NK-92 (cell line): ENCODE results near the gene MARS1.
"Not testable (repeated sequence)": the region's sequence is repeated elsewhere in the genome, so short reads cannot be mapped to it uniquely, and the experiment has no call there.

Experiments
- DNase-seq: peaks from one replicate; lab custom pipeline; 2025; ENCODE audit not compliant: unreplicated experiment; lab: John Stamatoyannopoulos, UW

Gene MARS1

GRCh38 chr12:57487597-57488401 is at the start of gene MARS1:
TSS of gene MARS1 (plus strand) at chr12:57488068. CDS start at chr12:57488091, 23 bp downstream.
- peak; percentile 43 for DNase-seq

GRCh38 chr12:57438400-57438799 is 49.5 kb upstream of the MARS1 start:
- DNase-seq = no peak

- no peak for DNase-seq
These were observed 48.1 kb upstream of the MARS1 start for GRCh38 chr12:57439762-57440266.

DNA sequence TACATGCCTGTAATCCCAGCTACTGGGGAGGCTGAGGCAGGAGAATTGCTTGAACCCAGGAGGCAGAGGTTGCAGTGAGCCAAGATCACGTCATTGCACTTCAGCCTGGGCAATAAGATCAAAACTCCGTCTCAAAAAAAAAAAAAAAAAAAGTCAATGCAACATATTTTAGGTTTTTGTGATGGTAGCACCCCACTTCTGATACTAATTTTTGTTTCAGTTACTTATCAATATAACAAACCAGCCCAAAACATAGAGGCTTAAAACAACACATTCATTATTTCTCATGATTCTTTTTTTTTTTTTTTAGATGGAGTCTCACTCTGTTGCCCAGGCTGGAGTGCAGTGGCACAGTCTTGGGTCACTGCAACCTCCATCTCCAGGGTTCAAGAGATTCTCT is 46.5 kb upstream of the MARS1 start:
- DNase-seq = not testable (repeated sequence)

DNA sequence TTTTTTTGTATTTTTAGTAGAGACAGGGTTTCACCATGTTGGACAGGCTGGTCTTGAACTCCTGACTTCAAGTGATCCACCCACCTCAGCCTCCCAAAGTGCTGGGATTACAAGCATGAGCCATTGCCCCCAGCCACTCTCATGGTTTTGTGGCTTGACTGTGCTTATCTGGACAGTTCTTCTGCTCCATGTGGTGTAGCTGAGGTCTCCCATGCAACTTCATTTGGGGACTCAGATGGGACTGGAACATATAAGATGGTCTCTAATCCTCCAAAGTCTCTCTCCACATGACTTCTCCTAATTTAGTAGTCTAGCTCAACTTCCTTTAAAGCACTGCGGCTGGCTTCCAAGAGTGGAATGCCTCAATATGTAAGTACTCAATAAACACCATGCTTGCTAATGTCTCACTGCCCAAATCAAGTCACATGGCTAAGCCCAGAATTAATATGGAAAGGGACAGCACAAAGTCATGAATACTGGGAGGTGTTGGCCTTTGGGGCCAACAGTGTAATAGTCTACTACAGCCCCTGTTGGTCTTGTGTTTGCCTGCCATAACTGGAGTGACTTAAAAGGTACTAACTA is 45.9 kb upstream of the MARS1 start:
- no peak for DNase-seq

GRCh38 chr12:57444337-57444736 is 43.5 kb upstream of the MARS1 start:
- not testable (repeated sequence) for DNase-seq

- DNase-seq = no peak
These were observed 43.1 kb upstream of the MARS1 start for GRCh38 chr12:57444744-57445143.

DNA sequence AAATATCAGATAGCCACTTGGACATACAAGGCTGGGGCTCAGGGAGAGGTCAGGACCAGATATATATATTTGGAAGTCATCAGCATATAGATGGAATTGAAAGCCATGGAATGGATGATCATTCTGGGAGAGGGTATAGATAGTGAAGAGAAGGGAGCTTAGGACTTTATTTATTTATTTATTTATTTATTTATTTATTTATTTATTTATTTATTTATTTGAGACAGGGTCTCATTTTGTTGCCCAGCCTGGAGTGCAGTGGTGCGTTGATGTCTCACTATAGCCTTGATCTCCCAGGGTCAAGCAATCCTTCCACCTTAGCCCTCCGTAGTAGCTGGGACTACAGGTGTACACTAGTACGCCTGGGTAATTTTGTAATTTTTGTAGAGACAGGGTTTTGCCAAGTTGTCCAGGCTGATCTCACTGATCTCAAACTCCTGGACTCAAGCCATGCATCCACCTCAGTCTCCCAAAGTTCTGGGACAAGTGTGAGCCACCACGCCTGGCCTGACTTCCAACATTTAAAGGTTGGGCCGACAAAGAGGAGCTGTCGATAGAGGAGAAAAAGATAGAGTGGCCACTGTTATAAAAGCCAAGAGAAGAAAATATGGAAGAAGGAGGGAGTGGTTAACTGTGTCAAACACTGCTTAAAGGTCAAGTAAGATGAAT is 41.4 kb upstream of the MARS1 start:
- no peak for DNase-seq

GRCh38 chr12:57448669-57449068 is 39.2 kb upstream of the MARS1 start:
- DNase-seq = no peak

GRCh38 chr12:57449375-57449774 is 38.5 kb upstream of the MARS1 start:
- DNase-seq = no peak

DNA sequence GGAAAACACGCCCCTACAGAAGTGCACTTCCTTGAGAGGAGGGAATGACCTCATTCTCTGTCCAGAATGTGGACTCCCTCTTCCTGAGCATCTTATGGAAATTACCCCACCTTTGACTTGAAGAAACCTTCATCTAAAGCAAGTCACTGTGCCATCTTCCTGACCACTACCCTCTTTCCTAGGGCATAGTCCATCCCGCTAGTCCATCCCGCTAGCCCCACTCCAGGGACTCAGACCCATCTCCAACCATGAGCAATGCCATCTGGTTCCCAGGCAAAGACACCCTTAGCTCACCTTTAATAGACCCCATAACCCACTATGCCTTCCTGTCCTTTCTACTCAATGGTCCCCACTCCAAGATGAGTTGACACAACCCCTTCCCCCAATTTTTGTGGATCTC is 37.8 kb upstream of the MARS1 start:
- no peak for DNase-seq

GRCh38 chr12:57451233-57451778 is 36.6 kb upstream of the MARS1 start:
- no peak for DNase-seq

- no peak for DNase-seq
These were observed 35.5 kb upstream of the MARS1 start for GRCh38 chr12:57452181-57452936.

DNA sequence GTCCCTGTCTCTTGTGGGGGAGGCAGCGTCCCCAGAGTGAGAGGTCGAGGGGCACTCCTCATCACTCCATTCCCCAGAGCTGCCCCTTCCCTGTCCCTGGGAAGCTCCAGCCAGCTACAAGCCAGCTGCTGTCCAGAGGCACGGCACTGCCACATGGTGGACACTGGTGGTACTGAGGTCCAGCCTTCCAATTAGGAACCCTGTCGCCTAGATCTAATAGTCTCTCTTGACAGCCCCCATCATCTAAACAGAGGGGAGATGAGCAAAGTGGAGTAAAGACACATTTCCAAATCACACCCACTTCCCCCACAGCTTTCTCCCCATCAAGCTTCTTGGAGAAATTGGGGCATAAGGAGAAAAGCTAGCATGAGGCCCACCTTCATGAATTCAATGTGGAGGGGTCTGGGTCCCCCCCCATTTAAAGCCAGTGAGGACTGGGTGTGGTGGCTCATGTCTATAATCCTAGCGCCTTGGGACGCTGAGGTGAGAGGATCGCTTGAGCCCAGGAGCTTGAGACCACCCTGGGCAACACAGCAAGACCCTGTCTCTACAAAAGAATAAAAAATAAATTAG is 34.8 kb upstream of the MARS1 start:
- DNase-seq = no peak

GRCh38 chr12:57454213-57454565 is 33.7 kb upstream of the MARS1 start:
- no peak for DNase-seq

- DNase-seq = no peak
These were observed 33.1 kb upstream of the MARS1 start, which contains the start of gene INHBE for GRCh38 chr12:57454566-57455373. TSS of gene INHBE (plus strand) at chr12:57455307. CDS start at chr12:57455537, 230 bp downstream.

DNA sequence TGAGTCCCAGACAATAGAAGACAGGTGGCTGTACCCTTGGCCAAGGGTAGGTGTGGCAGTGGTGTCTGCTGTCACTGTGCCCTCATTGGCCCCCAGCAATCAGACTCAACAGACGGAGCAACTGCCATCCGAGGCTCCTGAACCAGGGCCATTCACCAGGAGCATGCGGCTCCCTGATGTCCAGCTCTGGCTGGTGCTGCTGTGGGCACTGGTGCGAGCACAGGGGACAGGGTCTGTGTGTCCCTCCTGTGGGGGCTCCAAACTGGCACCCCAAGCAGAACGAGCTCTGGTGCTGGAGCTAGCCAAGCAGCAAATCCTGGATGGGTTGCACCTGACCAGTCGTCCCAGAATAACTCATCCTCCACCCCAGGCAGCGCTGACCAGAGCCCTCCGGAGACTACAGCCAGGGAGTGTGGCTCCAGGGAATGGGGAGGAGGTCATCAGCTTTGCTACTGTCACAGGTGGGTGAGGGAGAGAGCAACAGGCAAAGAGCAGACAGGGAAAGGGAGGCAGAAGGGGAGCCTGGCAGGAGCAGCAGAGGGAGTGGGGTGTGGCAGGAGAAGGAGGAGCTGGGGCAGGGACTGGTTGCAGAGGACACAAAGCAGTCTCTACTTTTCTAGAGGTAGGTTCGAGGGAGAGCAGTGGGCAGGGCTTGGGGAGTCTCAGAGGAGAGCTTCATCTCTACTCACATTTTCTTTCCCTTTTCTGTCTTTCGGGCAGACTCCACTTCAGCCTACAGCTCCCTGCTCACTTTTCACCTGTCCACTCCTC is 32.3 kb upstream of the MARS1 start:
- DNase-seq = no peak

GRCh38 chr12:57456145-57456700 is 31.6 kb upstream of the MARS1 start:
- no peak for DNase-seq
